ENCODE measurements around the gene ERCC6. TPM values are rescaled to one million over a fixed set of nuclear protein-coding genes. Genes with fewer than 3 reads are reported as not detected.
A peak's percentile ranks its signal among the peaks of the same experiment; 100 is the strongest.

The ERCC6 gene
- 10 to 100 TPM; 17.1 to 19.6 TPM for total RNA-seq
- long read RNA-seq, full-length matches to known transcripts = 2 of 9 reads
- long read RNA-seq, partial matches to known transcripts = 0 of 9 reads
- long read RNA-seq, other reads (novel, unspliced or antisense) = 7 of 9 reads

- intact Hi-C loops (cut with DNase I) = no loop called here
- peak; percentile 99 for ATAC-seq
- DNase-seq = peak; percentile 99
Observed at GRCh38 chr10:49538381-49539319, at the start of gene ERCC6. Gene ERCC6, minus strand, starts transcription at chr10:49539121.

- intact Hi-C loops (cut with DNase I) = no loop called here
- DNase-seq = no peak
- no peak for ATAC-seq
Observed at GRCh38 chr10:49587981-49588380, 49.1 kb upstream of the ERCC6 start.

- DNase-seq (no peak), ATAC-seq (no peak)
- intact Hi-C loops (cut with DNase I) = no loop called here
Observed at GRCh38 chr10:49585387-49585786, 46.5 kb upstream of the ERCC6 start.

DNA sequence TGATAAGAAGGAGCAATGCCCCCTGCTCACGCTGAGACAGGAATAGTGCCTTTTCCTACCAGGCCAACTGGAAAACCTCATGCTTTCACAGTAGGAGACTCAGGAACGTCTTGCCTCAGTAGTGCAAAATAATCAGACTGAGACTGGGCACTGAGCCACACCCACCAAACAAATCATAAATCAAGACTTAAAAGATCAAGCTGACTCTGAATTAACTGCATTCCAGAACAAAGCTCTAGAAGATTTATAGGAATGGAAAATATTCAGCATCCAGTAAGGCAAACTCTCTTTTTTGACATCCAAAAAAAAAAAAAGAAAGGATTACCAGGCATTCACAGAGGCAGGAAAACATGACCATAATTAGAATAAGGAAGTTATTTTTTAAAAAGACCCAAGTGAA lies 40.7 kb upstream of the ERCC6 start:
- intact Hi-C loops (cut with DNase I) = no loop called here
- no peak for ATAC-seq
- no peak for DNase-seq

DNA sequence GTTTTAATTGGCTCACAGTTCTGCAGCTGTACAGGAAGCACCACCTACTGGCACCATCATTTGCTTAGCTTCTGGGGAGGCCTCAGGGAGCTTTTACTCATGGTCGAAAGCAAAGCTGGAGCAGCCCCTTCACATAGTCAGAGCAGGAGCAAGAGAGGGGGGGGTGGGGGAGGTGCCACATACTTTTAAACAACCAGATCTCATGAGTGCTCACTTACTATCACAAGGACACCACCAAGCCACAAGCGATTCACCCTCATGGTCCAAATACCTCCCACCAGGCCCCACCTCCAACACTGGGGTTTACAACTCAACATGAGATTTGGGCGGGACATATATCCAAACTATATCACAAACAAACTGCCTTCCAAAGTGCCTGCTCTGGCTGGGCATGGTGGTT lies 39.5 kb upstream of the ERCC6 start:
- ATAC-seq = no peak
- no peak for DNase-seq
- intact Hi-C loops (cut with DNase I) = no loop called here

DNA sequence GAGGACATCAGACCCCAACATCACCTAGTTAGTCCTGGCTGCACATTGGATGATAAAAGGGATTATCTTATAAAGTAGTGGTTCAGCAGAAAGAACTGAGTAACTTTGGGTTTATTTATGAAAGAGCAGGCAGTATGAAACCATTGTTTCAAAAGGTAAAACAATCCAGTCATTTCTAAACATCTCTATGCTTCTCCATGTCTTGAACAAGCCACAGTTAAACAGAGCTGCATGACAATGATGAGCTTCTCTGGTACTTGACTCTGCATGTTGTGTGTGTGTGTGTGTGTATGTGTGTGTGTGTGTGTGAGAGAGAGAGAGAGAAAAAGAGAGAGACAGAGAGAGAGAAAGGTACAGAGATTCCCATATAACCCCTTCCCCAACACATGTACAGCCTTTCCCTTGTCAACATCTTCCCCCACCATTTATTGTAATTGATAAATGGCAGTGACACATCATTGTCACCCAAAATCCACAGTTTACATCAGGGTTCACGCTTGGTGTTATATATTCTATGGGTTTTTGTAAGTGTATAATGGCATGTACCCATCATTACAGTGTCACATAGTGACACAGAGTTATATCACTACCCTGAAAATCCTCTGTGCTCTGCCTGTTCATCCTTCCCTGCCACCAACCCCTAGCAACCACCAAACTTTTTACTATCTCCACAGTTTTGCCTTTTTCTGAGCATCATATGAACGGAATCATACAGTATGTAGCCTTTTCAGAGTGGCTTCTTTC lies 38.4 kb upstream of the ERCC6 start:
- no peak for ATAC-seq
- DNase-seq = no peak
- intact Hi-C loops (cut with DNase I) = no loop called here

- intact Hi-C loops (cut with DNase I) = no loop called here
- ATAC-seq (no peak), DNase-seq (no peak)
Observed at GRCh38 chr10:49575489-49576072, 36.7 kb upstream of the ERCC6 start.

DNA sequence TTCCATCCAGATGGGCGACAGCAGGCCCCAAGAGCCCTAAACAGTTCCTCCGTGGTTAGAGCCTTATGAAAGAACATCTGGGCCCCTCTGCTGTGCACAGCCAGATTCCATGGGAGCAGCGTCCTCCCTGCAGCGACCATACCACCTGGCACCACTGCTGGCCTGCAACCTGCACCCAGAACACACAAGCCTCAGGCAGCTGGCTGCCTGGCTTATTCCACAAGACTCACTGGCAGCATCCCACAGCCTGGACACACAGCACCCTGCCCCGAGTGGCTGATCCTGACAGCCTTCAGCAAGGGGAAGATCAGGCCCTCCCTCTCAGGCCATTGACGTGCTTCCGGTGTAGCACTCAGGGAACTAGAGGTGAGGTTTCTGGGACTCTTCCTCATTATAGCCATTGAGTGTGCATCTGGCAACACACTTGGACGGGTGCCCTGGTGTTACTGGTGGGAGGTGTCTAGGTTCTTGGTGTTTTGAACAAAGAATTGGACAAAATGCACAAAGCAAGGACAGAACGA lies 33.7 kb upstream of the ERCC6 start:
- ATAC-seq (no peak), DNase-seq (no peak)
- intact Hi-C loops (cut with DNase I) = no loop called here

GRCh38 chr10:49571388-49571787 lies 32.5 kb upstream of the ERCC6 start:
- no peak for DNase-seq
- no peak for ATAC-seq
- intact Hi-C loops (cut with DNase I) = no loop called here

GRCh38 chr10:49569031-49569631 lies 30.2 kb upstream of the ERCC6 start:
- intact Hi-C loops (cut with DNase I) = no loop called here
- peak in 1 of 2 donors; percentile 60 for ATAC-seq
- DNase-seq = no peak

GRCh38 chr10:49568235-49568634 lies 29.3 kb upstream of the ERCC6 start:
- DNase-seq (no peak), ATAC-seq (peak in 1 of 2 donors; percentile 56)
- intact Hi-C loops (cut with DNase I) = no loop called here

GRCh38 chr10:49567810-49568209 lies 28.9 kb upstream of the ERCC6 start:
- ATAC-seq = no peak
- intact Hi-C loops (cut with DNase I) = no loop called here

GRCh38 chr10:49564461-49565009 lies 25.6 kb upstream of the ERCC6 start:
- intact Hi-C loops (cut with DNase I) = no loop called here
- ATAC-seq = peak in 1 of 2 donors; percentile 34
- no peak for DNase-seq

More at GRCh38 chr10:49567810-49568209, 28.9 kb upstream of the ERCC6 start:
- DNase-seq = no peak

DNA sequence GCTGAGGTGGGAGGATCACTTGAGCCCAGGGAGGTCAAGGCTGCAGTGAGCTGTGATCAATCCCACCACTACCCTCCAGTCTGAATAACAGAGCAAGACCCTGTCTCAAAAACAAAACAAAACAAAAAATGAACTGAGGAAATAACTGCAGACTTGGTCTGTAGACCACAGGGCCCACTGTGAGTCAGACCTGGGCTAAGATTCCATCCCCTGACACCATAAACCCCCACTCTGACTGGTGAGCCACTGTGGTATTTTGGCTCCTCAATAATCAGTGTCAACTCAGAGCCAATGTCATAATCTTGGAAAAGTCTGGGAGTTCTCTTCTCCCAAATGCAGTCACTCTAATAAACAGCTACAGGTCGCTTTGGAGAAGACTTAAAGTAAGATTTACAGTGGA lies 24.0 kb upstream of the ERCC6 start:
- intact Hi-C loops (cut with DNase I) = no loop called here
- ATAC-seq (no peak), DNase-seq (no peak)

GRCh38 chr10:49560526-49560925 lies 21.6 kb upstream of the ERCC6 start:
- intact Hi-C loops (cut with DNase I) = no loop called here
- no peak for ATAC-seq

GRCh38 chr10:49559476-49559875 lies 20.6 kb upstream of the ERCC6 start:
- no peak for ATAC-seq
- intact Hi-C loops (cut with DNase I) = no loop called here
- DNase-seq = no peak

More at GRCh38 chr10:49560526-49560925, 21.6 kb upstream of the ERCC6 start:
- DNase-seq = no peak

- intact Hi-C loops (cut with DNase I) = no loop called here
- no peak for DNase-seq
- ATAC-seq = no peak
Observed at GRCh38 chr10:49558190-49558589, 19.3 kb upstream of the ERCC6 start.

DNA sequence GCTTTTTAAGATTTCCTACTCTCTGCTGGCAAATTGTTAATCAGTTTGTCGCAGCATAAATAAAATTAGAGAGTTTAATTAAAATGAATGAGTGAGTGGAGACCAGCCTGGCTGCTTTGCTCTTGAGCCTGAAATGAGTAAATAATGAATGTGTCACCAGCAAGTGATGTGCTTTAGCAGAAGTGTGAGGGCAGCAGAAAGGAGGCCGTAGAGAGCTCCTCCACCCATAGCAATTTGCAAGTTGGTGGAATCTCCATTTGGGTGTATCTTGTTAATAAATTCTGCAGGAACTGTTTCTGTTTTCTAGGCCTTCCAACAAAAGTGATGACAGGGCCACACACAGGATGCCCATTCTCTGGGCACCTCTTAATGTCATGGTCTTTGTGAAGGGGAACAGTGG lies 18.8 kb upstream of the ERCC6 start:
- ATAC-seq (no peak), DNase-seq (no peak)
- intact Hi-C loops (cut with DNase I) = no loop called here

DNA sequence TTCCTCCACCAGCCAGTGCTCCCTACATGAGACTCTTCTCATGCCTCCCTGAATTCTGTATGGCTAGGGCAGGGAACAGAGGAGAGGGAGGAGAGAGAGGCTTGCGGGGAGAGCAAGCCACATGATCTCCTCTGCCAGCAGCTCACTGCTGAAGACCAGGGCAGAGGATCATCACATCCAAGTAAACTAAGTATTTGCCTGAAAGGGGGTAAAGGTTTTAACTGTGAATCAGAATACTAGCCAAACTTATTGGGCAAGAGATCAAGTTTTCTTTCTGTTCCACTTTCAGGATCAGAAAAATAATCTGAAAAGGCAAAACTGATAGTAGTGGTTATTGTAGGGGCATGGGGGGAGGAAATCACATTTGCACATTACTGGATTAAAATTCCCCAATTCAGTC lies 17.8 kb upstream of the ERCC6 start:
- ATAC-seq (no peak), DNase-seq (no peak)
- intact Hi-C loops (cut with DNase I) = no loop called here

Measured in left cardiac atrium (tissue), 4 donors.